Measurements from ENCODE around the gene THSD4. TPM values are rescaled to one million over a fixed set of nuclear protein-coding genes. Genes with fewer than 3 reads are reported as not detected.

The THSD4 gene
- total RNA-seq, 1 experiment from 2014 or later = 29.0 TPM

DNA sequence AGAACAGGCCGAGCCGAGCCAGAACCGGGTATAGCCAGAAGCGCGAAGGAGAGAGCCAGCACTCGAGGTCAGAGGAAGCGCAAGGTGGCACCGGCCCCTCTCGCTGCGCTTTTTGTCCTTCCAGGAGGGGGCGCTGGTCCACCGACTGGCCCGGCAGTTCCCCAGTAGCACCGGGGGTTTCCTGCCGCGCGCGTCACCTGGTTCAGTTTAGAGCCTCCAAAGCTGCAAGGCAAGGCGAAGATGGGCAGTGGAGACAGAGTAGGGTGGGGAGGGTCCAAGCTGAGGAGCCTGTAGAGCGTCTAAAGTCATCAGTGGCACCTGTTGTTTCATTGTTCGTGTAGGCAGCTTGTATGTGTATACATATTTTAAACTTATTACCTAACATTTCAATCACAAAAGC lies 687.5 kb downstream of the THSD4 start:
- Histone ChIP-seq H3K27ac (ENCODE audit: low read length) (no peak overlapping the region), H3F3A (ENCODE audit: low read length, unreplicated experiment) (no peaks in the 10 kb centered on the region), H3K4me3 (ENCODE audit: low read length) (no peak overlapping the region), H3K9ac (ENCODE audit: low read length) (no peak overlapping the region), H3K4me2 (ENCODE audit: low read length) (no peak overlapping the region), H3K27me3 (ENCODE audit: low read length) (no peaks in the 10 kb centered on the region), H3K4me1 (ENCODE audit: insufficient read depth, low read length) (peaks cover 28% of the 10 kb centered on the region), H3K79me2 (ENCODE audit: low read length) (no peaks in the 10 kb centered on the region), H3K9me3 (ENCODE audit: low read length) (no peaks in the 10 kb centered on the region), H3K36me3 (ENCODE audit: low read depth, low read length) (no peaks in the 10 kb centered on the region), H3K9me2 (replicated peaks; ENCODE audit: low read length) (no peaks in the 10 kb centered on the region), H2AFZ (ENCODE audit: low read length) (no peak overlapping the region), H4K20me1 (ENCODE audit: low read length) (no peaks in the 10 kb centered on the region)
- intact Hi-C loops (cut with micrococcal nuclease) = loop anchor here (2.0 to 10.0 kb wide), 4 partner anchors 238 to 828 kb away; partner anchors contain the start of gene THSD4
- ChIA-PET CTCF (interaction anchor here (0.7 kb wide), 1 partner anchor 12 kb away, joined by 3 read pairs; no protein-coding TSS in a partner anchor), POLR2A (ENCODE audit: unreplicated experiment) (no interaction called here)
- no peak for TF ChIP-seq EZH2phosphoT487 (IDR thresholded peaks at IDR 0.05; ENCODE audit: borderline replicate concordance, low read length)
- TF ChIP-seq, protein P1, sequence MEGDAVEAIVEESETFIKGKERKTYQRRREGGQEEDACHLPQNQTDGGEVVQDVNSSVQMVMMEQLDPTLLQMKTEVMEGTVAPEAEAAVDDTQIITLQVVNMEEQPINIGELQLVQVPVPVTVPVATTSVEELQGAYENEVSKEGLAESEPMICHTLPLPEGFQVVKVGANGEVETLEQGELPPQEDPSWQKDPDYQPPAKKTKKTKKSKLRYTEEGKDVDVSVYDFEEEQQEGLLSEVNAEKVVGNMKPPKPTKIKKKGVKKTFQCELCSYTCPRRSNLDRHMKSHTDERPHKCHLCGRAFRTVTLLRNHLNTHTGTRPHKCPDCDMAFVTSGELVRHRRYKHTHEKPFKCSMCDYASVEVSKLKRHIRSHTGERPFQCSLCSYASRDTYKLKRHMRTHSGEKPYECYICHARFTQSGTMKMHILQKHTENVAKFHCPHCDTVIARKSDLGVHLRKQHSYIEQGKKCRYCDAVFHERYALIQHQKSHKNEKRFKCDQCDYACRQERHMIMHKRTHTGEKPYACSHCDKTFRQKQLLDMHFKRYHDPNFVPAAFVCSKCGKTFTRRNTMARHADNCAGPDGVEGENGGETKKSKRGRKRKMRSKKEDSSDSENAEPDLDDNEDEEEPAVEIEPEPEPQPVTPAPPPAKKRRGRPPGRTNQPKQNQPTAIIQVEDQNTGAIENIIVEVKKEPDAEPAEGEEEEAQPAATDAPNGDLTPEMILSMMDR (conservative IDR thresholded peaks at IDR 0.05; ENCODE audit: low read depth, low read length) = peak; percentile 59
- no peak for ATAC-seq
- DNase-seq = no peak
- BruUV-seq (replicated peaks) = no TSS peak

DNA sequence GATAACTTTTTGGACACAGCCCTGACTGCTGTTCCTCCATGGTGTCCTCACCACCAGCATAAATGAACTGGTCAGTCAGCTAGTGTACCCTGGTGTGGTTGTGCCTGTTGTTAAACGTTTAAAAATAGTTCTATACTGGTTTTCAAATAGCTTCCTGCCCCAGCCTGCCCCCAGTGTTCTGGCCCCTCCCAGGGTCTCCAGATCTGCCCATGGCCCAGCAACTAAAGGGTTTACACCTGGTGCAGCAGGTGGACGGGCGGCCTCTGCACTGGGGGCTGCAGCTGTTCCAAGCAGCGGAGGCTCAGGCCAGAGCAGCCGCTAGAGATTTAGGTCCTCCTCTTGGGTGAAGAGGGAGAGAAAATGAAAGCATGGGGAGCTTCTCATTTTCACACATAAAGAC lies 689.0 kb downstream of the THSD4 start:
- no peak for ATAC-seq
- Histone ChIP-seq H3F3A (ENCODE audit: low read length, unreplicated experiment) (no peaks in the 10 kb centered on the region), H3K27ac (ENCODE audit: low read length) (no peak overlapping the region), H3K36me3 (ENCODE audit: low read depth, low read length) (no peaks in the 10 kb centered on the region), H3K4me3 (ENCODE audit: low read length) (no peak overlapping the region), H3K9me3 (ENCODE audit: low read length) (no peaks in the 10 kb centered on the region), H3K27me3 (ENCODE audit: low read length) (no peaks in the 10 kb centered on the region), H4K20me1 (ENCODE audit: low read length) (no peaks in the 10 kb centered on the region), H2AFZ (ENCODE audit: low read length) (no peak overlapping the region), H3K4me2 (ENCODE audit: low read length) (no peak overlapping the region), H3K79me2 (ENCODE audit: low read length) (no peaks in the 10 kb centered on the region), H3K9ac (ENCODE audit: low read length) (no peak overlapping the region), H3K4me1 (ENCODE audit: insufficient read depth, low read length) (peaks cover 28% of the 10 kb centered on the region), H3K9me2 (replicated peaks; ENCODE audit: low read length) (no peaks in the 10 kb centered on the region)
- intact Hi-C loops (cut with micrococcal nuclease) = loop anchor here (5.0 to 10.0 kb wide), 3 partner anchors 239 to 829 kb away; partner anchors contain the start of gene THSD4
- TF ChIP-seq, protein P1 (conservative IDR thresholded peaks at IDR 0.05; ENCODE audit: low read depth, low read length) = no peak
- TF ChIP-seq EZH2 (IDR thresholded peaks at IDR 0.05; ENCODE audit: low read length, unreplicated experiment) = no peak
- TF ChIP-seq EZH2phosphoT487 (IDR thresholded peaks at IDR 0.05; ENCODE audit: borderline replicate concordance, low read length) = no peak
- ChIA-PET POLR2A (ENCODE audit: unreplicated experiment) (no interaction called here), CTCF (no interaction called here)
- BruUV-seq (replicated peaks) = no TSS peak
- DNase-seq = no peak

DNA sequence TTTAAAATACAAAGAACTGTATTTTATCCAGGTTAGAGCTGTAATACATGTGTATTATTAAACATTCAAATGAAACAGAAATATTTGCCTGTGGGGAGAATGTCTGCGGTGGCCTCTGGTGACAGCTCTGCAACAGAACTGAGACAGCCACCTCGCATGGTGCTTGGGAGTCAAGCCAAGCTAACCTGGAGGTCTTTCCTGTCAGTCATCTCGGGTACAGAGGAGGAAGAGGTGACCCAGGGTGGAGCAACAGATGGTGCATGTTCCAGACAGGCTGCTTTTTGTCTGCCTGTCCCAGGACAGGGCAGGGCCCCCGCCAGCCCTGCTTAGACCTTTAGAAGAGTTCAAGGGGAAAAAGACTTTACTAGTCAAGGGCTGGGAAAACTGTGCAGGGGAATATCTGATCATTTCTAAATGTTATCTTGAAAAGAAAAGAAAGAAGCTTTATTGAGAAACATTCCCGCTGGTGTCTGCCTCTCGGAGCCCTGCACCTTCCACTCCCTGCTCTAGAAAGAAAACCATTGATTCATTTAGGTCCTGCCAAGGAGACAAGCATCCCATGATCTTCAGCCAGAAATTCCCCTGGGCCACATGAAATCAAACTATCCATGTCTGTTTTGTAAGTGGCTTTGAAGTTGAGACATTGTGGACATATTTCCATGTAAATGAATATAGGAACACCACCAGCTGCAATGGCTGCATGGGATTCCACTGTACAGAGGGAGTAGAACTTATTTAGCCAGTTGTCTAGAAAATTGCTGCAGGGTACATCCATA lies 689.6 kb downstream of the THSD4 start:
- no peak for TF ChIP-seq EZH2 (IDR thresholded peaks at IDR 0.05; ENCODE audit: low read length, unreplicated experiment)
- no peak for TF ChIP-seq EZH2phosphoT487 (IDR thresholded peaks at IDR 0.05; ENCODE audit: borderline replicate concordance, low read length)
- TF ChIP-seq, protein P1 (conservative IDR thresholded peaks at IDR 0.05; ENCODE audit: low read depth, low read length) = no peak
- H3K36me3 ChIP-seq (ENCODE audit: low read depth, low read length) = no peaks in the 10 kb centered on the region
- H3K27ac ChIP-seq (ENCODE audit: low read length) = no peak overlapping the region
- CTCF ChIA-PET = no interaction called here
- H3K27me3 ChIP-seq (ENCODE audit: low read length) = no peaks in the 10 kb centered on the region
- no peak overlapping the region for H3K4me3 ChIP-seq (ENCODE audit: low read length)
- peaks cover 27% of the 10 kb centered on the region for H3K4me1 ChIP-seq (ENCODE audit: insufficient read depth, low read length)
- H4K20me1 ChIP-seq (ENCODE audit: low read length) = no peaks in the 10 kb centered on the region
- POLR2A ChIA-PET (ENCODE audit: unreplicated experiment) = no interaction called here
- H3K9ac ChIP-seq (ENCODE audit: low read length) = no peak overlapping the region
- H3K4me2 ChIP-seq (ENCODE audit: low read length) = no peak overlapping the region
- no peak overlapping the region for H2AFZ ChIP-seq (ENCODE audit: low read length)
- no peaks in the 10 kb centered on the region for H3K79me2 ChIP-seq (ENCODE audit: low read length)
- no peaks in the 10 kb centered on the region for H3F3A ChIP-seq (ENCODE audit: low read length, unreplicated experiment)
- BruUV-seq (replicated peaks) = no TSS peak
- intact Hi-C loops (cut with micrococcal nuclease) = loop anchor here (5.0 to 10.0 kb wide), 3 partner anchors 240 to 830 kb away; partner anchors contain the start of gene THSD4
- DNase-seq = no peak
- H3K9me3 ChIP-seq (ENCODE audit: low read length) = no peaks in the 10 kb centered on the region
- no peak for ATAC-seq
- H3K9me2 ChIP-seq (replicated peaks; ENCODE audit: low read length) = no peaks in the 10 kb centered on the region
